Measurements from ENCODE around the gene CLIP2.
A peak's percentile ranks its signal among the peaks of the same experiment; 100 is the strongest.
"Not testable (repeated sequence)": the region's sequence is repeated elsewhere in the genome, so short reads cannot be mapped to it uniquely, and the experiment has no call there.

The CLIP2 gene

GRCh38 chr7:74403521-74404387, 114.5 kb downstream of the CLIP2 start:
- DNase-seq (ENCODE audit: low spot score): no peak

- no peak for DNase-seq (ENCODE audit: low spot score)
Observed at GRCh38 chr7:74404388-74404700, 115.1 kb downstream of the CLIP2 start.

- no peak for DNase-seq (ENCODE audit: low spot score)
Observed at GRCh38 chr7:74404741-74405140, 115.5 kb downstream of the CLIP2 start.

GRCh38 chr7:74405191-74405898, 116.1 kb downstream of the CLIP2 start:
- DNase-seq (ENCODE audit: low spot score): no peak

- DNase-seq (ENCODE audit: low spot score): no peak
Observed at GRCh38 chr7:74405899-74406512, 116.8 kb downstream of the CLIP2 start.

- no peak for DNase-seq (ENCODE audit: low spot score)
Observed at GRCh38 chr7:74407958-74408357, 118.8 kb downstream of the CLIP2 start.

- DNase-seq (ENCODE audit: low spot score): no peak
Observed at GRCh38 chr7:74409571-74409970, 120.4 kb downstream of the CLIP2 start.

GRCh38 chr7:74410772-74411171, 121.6 kb downstream of the CLIP2 start:
- DNase-seq (ENCODE audit: low spot score): no peak

- DNase-seq (ENCODE audit: low spot score): not testable (repeated sequence)
Observed at GRCh38 chr7:74411571-74411970, 122.4 kb downstream of the CLIP2 start.

- DNase-seq (ENCODE audit: low spot score): no peak
Observed at GRCh38 chr7:74412056-74412455, 122.8 kb downstream of the CLIP2 start.

GRCh38 chr7:74412603-74413002, 123.4 kb downstream of the CLIP2 start:
- no peak for DNase-seq (ENCODE audit: low spot score)

- DNase-seq (ENCODE audit: low spot score): not testable (repeated sequence)
Observed at GRCh38 chr7:74414595-74415333, 125.6 kb downstream of the CLIP2 start.

GRCh38 chr7:74417419-74417971, 128.3 kb downstream of the CLIP2 start:
- peak; percentile 75 for DNase-seq (ENCODE audit: low spot score)

- no peak for DNase-seq (ENCODE audit: low spot score)
Observed at GRCh38 chr7:74418076-74418475, 128.9 kb downstream of the CLIP2 start.

GRCh38 chr7:74418538-74418937, 129.3 kb downstream of the CLIP2 start:
- no peak for DNase-seq (ENCODE audit: low spot score)

- not testable (repeated sequence) for DNase-seq (ENCODE audit: low spot score)
Observed at GRCh38 chr7:74419232-74419631, 130.0 kb downstream of the CLIP2 start.

- DNase-seq (ENCODE audit: low spot score): no peak
Observed at GRCh38 chr7:74420006-74420405, 130.8 kb downstream of the CLIP2 start.

GRCh38 chr7:74424291-74424880, 135.2 kb downstream of the CLIP2 start:
- DNase-seq (ENCODE audit: low spot score): no peak

- no peak for DNase-seq (ENCODE audit: low spot score)
Observed at GRCh38 chr7:74428023-74428422, 138.8 kb downstream of the CLIP2 start.

- DNase-seq (ENCODE audit: low spot score): no peak
Observed at GRCh38 chr7:74429153-74429747, 140.0 kb downstream of the CLIP2 start.

GRCh38 chr7:74430409-74430808, 141.2 kb downstream of the CLIP2 start:
- DNase-seq (ENCODE audit: low spot score): not testable (repeated sequence)
